Calu3 (cell line): Measurements from ENCODE around the gene TEAD1. TPM values are rescaled to one million over a fixed set of nuclear protein-coding genes. Genes with fewer than 3 reads are reported as not detected.

ENCODE experiments used
- BruUV-seq: library from RNA; stranded (reverse); fragments of 400-500 nt; replicated peaks from 2 replicates; lab custom pipeline; 2021; lab: Mats Ljungman, UMichigan
- CTCF ChIA-PET: fragments of 300-600 bp; sonication (Branson Sonifier 250); formaldehyde crosslinking; loops from one replicate; lab custom pipeline; 2022; ENCODE audit warnings: antibody characterized with exemption; lab: Charles Lee
- DNase-seq: peaks from one replicate; pipeline ENCODE4 v3.0.0; 2022
- H3K27ac Mint-ChIP-seq: one replicate; pipeline ENCODE4 v1.8.0; 2022; ENCODE audit warnings: mixed read lengths; ENCODE audit not compliant: unreplicated experiment
- H3K27me3 Mint-ChIP-seq: one replicate; pipeline ENCODE4 v1.8.0; 2022; ENCODE audit warnings: mixed read lengths; ENCODE audit not compliant: unreplicated experiment
- H3K36me3 Mint-ChIP-seq: one replicate; pipeline ENCODE4 v1.8.0; 2022; ENCODE audit warnings: mild to moderate bottlenecking, moderate library complexity, mixed read lengths; ENCODE audit not compliant: insufficient read depth, unreplicated experiment
- H3K4me1 Mint-ChIP-seq: one replicate; pipeline ENCODE4 v1.8.0; 2022; ENCODE audit warnings: mild to moderate bottlenecking, low read depth, mixed read lengths; ENCODE audit not compliant: unreplicated experiment
- H3K4me3 Mint-ChIP-seq: one replicate; pipeline ENCODE4 v1.8.0; 2022; ENCODE audit warnings: mild to moderate bottlenecking, low read depth, moderate library complexity, mixed read lengths; ENCODE audit not compliant: unreplicated experiment
- H3K9me3 Mint-ChIP-seq: one replicate; pipeline ENCODE4 v1.8.0; 2022; ENCODE audit warnings: low read depth, mixed read lengths; ENCODE audit not compliant: unreplicated experiment
- CTCF ChIP-seq: fragments of 200-600 bp; IDR thresholded peaks from one replicate; pipeline ENCODE4 v1.8.0; 2022; ENCODE audit warnings: antibody characterized with exemption; ENCODE audit not compliant: unreplicated experiment
- intact Hi-C: fragments of 100-400 bp; cut with micrococcal nuclease; formaldehyde crosslinking; loops from one replicate; pipeline ENCODE4 v1.10.0; 2022; ENCODE audit not compliant: unreplicated experiment
- total RNA-seq: library from RNA; stranded (reverse); gene quantifications from 2 replicates; pipeline ENCODE4 v1.2.3, GENCODE V29; 2022

TEAD1 gene
- total RNA-seq, 1 experiment from 2014 or later, result 104 TPM

- Mint-ChIP-seq H3K4me1 (peaks cover 22% of the 10 kb centered on the region), H3K4me3 (no peak overlapping the region)
- CTCF ChIA-PET, result interaction anchor here (1.5 kb wide), 1 partner anchor 11 kb away, joined by 3 read pairs; no protein-coding TSS in a partner anchor
Observed at GRCh38 chr11:12865863-12866595, 191.8 kb downstream of the TEAD1 start.

DNA sequence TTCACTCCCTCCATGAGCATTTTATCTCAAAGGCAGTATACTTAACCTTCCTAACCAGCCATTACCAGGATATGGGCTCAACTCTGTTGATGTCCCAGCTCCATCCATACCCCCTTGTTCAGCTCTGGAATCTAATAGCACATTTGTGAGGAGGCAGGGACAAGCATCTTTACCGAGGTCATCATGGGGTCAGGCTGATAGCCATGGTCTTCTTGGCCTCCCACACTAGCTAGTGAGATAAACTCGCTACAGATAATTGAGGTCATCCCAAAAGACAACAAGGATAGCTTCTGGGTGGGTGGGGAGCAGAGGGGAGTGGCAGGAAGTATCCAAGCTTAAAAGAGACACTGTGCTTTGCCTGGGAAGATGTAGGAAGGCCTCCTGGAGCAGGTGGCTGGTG lies 193.3 kb downstream of the TEAD1 start:
- Mint-ChIP-seq H3K27me3 (no peaks in the 10 kb centered on the region), H3K36me3 (peaks cover 12% of the 10 kb centered on the region), H3K9me3 (no peaks in the 10 kb centered on the region), H3K27ac (no peak overlapping the region), H3K4me1 (peaks cover 22% of the 10 kb centered on the region), H3K4me3 (no peak overlapping the region)
- TF ChIP-seq CTCF, result no peak
- intact Hi-C loops, result no loop called here
- CTCF ChIA-PET, result interaction anchor here (1.8 kb wide), 1 partner anchor 10 kb away, joined by 4 read pairs; no protein-coding TSS in a partner anchor
- BruUV-seq, result no TSS peak
- no peak for DNase-seq

More at GRCh38 chr11:12865863-12866595, 191.8 kb downstream of the TEAD1 start:
- Mint-ChIP-seq H3K27ac (no peak overlapping the region), H3K36me3 (peaks cover 12% of the 10 kb centered on the region), H3K9me3 (no peaks in the 10 kb centered on the region), H3K27me3 (no peaks in the 10 kb centered on the region)
- BruUV-seq, result no TSS peak
- DNase-seq, result no peak
- TF ChIP-seq CTCF, result no peak
- intact Hi-C loops, result no loop called here

DNA sequence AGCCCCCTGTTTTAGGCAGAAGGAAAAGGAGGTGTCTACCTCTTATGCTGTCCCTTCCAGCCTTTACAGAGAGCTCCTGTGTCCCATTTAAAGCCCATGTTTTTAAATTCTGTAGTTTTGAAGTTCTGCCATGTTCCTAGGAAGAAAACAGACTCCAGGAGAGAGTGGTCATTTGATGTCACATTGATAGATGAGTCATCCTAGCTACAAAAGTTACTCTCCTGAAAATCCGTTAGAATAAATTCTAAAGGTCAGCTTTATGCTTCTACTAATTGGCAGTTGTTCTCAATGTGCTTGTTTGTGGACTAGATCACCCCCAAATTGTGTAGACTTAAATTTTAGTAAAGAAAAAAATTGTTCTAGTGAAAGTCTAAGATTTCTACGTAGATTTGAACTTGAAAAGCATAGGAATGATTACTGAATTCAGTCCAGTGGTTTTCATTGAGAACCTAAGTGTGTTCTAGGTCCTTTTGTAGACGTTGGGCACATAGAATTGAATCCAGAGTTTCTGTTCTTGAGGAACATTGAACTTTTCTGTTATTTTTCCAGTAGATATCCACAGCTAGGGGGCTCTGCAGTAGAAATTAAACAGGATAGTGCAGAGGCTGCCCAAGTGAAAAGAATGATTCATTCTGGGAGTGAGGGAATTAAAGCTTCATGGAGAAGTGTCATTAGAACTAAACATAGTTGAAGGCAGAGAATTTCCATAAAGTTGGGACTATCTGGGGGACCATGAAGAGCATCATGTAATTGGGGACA lies 194.3 kb downstream of the TEAD1 start:
- Mint-ChIP-seq H3K9me3 (no peaks in the 10 kb centered on the region), H3K4me3 (no peak overlapping the region), H3K27ac (no peak overlapping the region), H3K36me3 (peaks cover 9% of the 10 kb centered on the region), H3K27me3 (no peaks in the 10 kb centered on the region), H3K4me1 (peaks cover 15% of the 10 kb centered on the region)
- no peak for DNase-seq
- no TSS peak for BruUV-seq
- intact Hi-C loops, result no loop called here
- CTCF ChIA-PET, result interaction anchor here (1.0 to 1.8 kb wide), 2 partner anchors 9 to 15 kb away, joined by 3 to 4 read pairs; no protein-coding TSS in a partner anchor
- TF ChIP-seq CTCF, result no peak

GRCh38 chr11:12871241-12871640 lies 197.0 kb downstream of the TEAD1 start:
- intact Hi-C loops, result no loop called here
- Mint-ChIP-seq H3K4me1 (no peaks in the 10 kb centered on the region), H3K9me3 (no peaks in the 10 kb centered on the region), H3K36me3 (no peaks in the 10 kb centered on the region), H3K4me3 (no peak overlapping the region), H3K27ac (no peak overlapping the region), H3K27me3 (no peaks in the 10 kb centered on the region)
- CTCF ChIA-PET, result interaction anchor here (1.6 kb wide), 1 partner anchor 9 kb away, joined by 4 read pairs; no protein-coding TSS in a partner anchor
- TF ChIP-seq CTCF, result no peak
- no peak for DNase-seq
- BruUV-seq, result no TSS peak
